IPS-15b (cell line): ENCODE results near the gene KIF11.
"Not testable (repeated sequence)": the region's sequence is repeated elsewhere in the genome, so short reads cannot be mapped to it uniquely, and the experiment has no call there.

Experiments
- H3K27me3 ChIP-seq: one replicate; pipeline ENCODE4 v1.6.1; 2013; ENCODE audit warnings: low read length; ENCODE audit not compliant: control insufficient read depth, insufficient read depth
- H3K36me3 ChIP-seq: one replicate; pipeline ENCODE4 v1.6.1; 2013; ENCODE audit warnings: low read length; ENCODE audit not compliant: control insufficient read depth, insufficient read depth
- H3K4me1 ChIP-seq: one replicate; pipeline ENCODE4 v1.6.1; 2013; ENCODE audit warnings: mild to moderate bottlenecking, low read length; ENCODE audit not compliant: control insufficient read depth, insufficient read depth
- H3K4me3 ChIP-seq: one replicate; pipeline ENCODE4 v1.5.1; 2013; ENCODE audit warnings: low read depth, low read length
- H3K9ac ChIP-seq: one replicate; pipeline ENCODE4 v1.6.1; 2013; ENCODE audit warnings: low read depth, mild to moderate bottlenecking, low read length
- H3K9me3 ChIP-seq: one replicate; pipeline ENCODE4 v1.6.1; 2013; ENCODE audit warnings: mild to moderate bottlenecking, low read length; ENCODE audit not compliant: control insufficient read depth, insufficient read depth

KIF11 gene

GRCh38 chr10:92595505-92595904 is 2.6 kb downstream of the KIF11 start:
- Histone ChIP-seq H3K4me3 (no peak overlapping the region), H3K9me3 (no peaks in the 10 kb centered on the region), H3K9ac (no peak overlapping the region), H3K27me3 (no peaks in the 10 kb centered on the region), H3K4me1 (no peaks in the 10 kb centered on the region), H3K36me3 (no peaks in the 10 kb centered on the region)

DNA sequence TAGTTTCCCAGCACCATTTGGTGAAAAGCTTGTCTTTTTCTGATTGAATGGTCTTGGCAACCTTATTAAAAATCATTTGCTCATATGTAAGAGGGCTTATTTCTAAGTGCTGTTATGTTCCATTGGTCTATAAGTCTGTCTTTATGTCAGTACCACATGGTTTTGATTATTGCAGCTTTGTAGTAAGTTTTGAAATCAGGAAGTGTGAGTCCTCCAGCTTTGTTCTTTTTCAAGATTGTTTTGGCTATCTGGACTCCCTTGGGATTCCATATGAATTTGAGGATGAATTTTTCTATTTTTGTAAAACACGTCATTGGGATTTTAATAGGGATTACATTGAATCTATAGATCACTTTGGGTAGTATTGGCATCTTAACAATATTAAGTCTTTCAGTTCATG is 5.4 kb downstream of the KIF11 start:
- no peak overlapping the region for H3K9ac ChIP-seq
- H3K36me3 ChIP-seq = no peaks in the 10 kb centered on the region
- H3K4me3 ChIP-seq = no peak overlapping the region
- H3K9me3 ChIP-seq = no peaks in the 10 kb centered on the region
- no peaks in the 10 kb centered on the region for H3K27me3 ChIP-seq
- no peaks in the 10 kb centered on the region for H3K4me1 ChIP-seq

DNA sequence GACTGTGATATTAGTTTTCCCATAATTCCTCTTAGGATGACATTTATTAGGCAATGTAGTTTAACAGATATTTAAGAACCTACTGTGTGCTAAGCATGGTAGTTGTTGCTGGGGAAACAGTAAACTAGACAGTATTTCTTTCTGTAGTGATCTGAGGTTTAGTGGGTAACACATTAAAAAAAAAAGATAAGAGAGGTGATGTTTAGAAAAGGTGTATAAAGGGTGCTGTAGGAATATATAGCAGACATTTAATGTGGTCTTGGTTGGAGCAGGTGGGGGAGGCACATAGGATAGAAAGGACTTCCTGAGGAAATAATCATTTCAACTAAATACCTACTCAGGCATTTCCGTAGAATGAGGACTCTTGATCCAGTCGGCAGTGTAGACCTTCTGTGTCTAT is 11.9 kb downstream of the KIF11 start:
- Histone ChIP-seq H3K36me3 (peaks cover 5% of the 10 kb centered on the region), H3K9ac (no peak overlapping the region), H3K9me3 (no peaks in the 10 kb centered on the region), H3K27me3 (no peaks in the 10 kb centered on the region), H3K4me3 (no peak overlapping the region), H3K4me1 (no peaks in the 10 kb centered on the region)

DNA sequence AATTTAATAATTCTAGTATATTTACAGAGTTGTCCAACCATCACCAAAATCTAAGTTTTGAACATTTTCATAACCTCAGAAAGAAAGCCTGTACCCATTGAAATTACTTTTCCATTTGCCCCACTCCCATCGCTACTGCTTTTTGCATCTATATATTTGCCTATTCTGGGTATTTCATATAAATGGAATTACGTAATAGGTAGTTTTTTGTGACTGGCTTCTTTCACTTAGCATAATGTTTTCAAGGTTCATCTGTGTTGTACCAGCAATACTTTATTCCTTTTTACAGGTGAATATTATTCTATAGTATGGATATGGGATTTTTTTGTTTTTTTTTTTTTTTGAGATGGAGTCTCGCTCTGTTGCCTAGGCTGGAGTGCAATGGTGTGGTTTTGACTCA is 22.6 kb downstream of the KIF11 start:
- H3K36me3 ChIP-seq = peaks cover 20% of the 10 kb centered on the region
- no peaks in the 10 kb centered on the region for H3K9me3 ChIP-seq
- no peak overlapping the region for H3K4me3 ChIP-seq

GRCh38 chr10:92619368-92619767 is 26.4 kb downstream of the KIF11 start:
- Histone ChIP-seq H3K9me3 (no peaks in the 10 kb centered on the region), H3K4me3 (no peak overlapping the region), H3K9ac (no peak overlapping the region), H3K4me1 (no peaks in the 10 kb centered on the region), H3K27me3 (no peaks in the 10 kb centered on the region), H3K36me3 (peaks cover 17% of the 10 kb centered on the region)

More for the DNA sequence above, 22.6 kb downstream of the KIF11 start:
- Histone ChIP-seq H3K9ac (no peak overlapping the region), H3K4me1 (no peaks in the 10 kb centered on the region), H3K27me3 (no peaks in the 10 kb centered on the region)

GRCh38 chr10:92627845-92628480 is 35.0 kb downstream of the KIF11 start:
- no peak overlapping the region for H3K9ac ChIP-seq
- H3K36me3 ChIP-seq = no peaks in the 10 kb centered on the region
- H3K4me1 ChIP-seq = no peaks in the 10 kb centered on the region
- H3K4me3 ChIP-seq = no peak overlapping the region
- H3K9me3 ChIP-seq = no peaks in the 10 kb centered on the region
- H3K27me3 ChIP-seq = no peaks in the 10 kb centered on the region

- Histone ChIP-seq H3K4me3 (no peak overlapping the region), H3K27me3 (no peaks in the 10 kb centered on the region), H3K36me3 (peaks cover 3% of the 10 kb centered on the region), H3K9me3 (no peaks in the 10 kb centered on the region), H3K9ac (no peak overlapping the region), H3K4me1 (no peaks in the 10 kb centered on the region)
Measured at GRCh38 chr10:92629945-92630344, 37.0 kb downstream of the KIF11 start.

- no peak overlapping the region for H3K4me3 ChIP-seq
- H3K9me3 ChIP-seq = no peaks in the 10 kb centered on the region
- H3K27me3 ChIP-seq = no peaks in the 10 kb centered on the region
- H3K36me3 ChIP-seq = peaks cover 3% of the 10 kb centered on the region
- no peak overlapping the region for H3K9ac ChIP-seq
- no peaks in the 10 kb centered on the region for H3K4me1 ChIP-seq
Measured at GRCh38 chr10:92638037-92638436, 45.1 kb downstream of the KIF11 start.

DNA sequence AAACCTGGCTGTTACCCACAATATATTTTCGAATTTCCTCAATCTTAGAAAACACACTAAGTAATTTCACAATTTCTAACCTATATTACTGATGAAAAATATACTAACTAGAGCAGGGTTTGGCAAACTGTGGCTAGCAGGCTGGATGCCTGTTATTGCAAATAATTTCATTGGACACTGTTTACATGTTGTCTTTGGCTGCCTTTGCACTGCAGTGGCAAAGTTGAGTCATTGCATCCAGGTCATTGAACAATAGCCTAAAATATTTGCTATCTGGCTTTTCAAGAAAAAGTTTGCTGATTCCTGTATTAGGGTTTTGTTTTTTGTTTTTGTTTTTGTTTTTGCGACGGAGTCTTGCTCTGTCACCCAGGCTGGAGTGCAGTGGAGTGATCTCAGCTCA is 47.2 kb downstream of the KIF11 start:
- Histone ChIP-seq H3K9ac (no peak overlapping the region), H3K4me3 (no peak overlapping the region), H3K27me3 (no peaks in the 10 kb centered on the region), H3K9me3 (no peaks in the 10 kb centered on the region), H3K4me1 (no peaks in the 10 kb centered on the region), H3K36me3 (peaks cover 2% of the 10 kb centered on the region)

- no peaks in the 10 kb centered on the region for H3K4me1 ChIP-seq
- no peaks in the 10 kb centered on the region for H3K9me3 ChIP-seq
- H3K4me3 ChIP-seq = no peak overlapping the region
- no peak overlapping the region for H3K9ac ChIP-seq
- peaks cover 3% of the 10 kb centered on the region for H3K36me3 ChIP-seq
- no peaks in the 10 kb centered on the region for H3K27me3 ChIP-seq
Measured at GRCh38 chr10:92641492-92641891, 48.6 kb downstream of the KIF11 start.

DNA sequence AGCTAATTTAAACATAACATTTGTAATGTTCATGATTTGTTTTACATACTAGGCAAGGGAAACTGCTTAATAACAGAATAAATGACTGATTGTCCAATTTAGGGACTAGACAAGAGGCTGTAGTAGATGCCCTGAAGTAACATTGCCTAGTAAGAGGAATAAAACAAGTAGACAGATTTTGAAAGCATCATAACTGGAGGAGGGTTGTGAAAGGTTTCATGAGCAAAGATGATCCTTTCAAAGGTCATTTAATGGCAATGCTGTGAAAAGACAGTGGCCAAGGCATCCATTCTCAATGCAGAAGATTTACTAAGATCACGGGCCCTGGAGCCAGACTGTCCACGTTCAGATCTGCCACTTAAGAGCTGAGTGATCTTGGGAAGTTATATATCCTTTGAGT is 52.0 kb downstream of the KIF11 start:
- Histone ChIP-seq H3K9ac (no peak overlapping the region), H3K9me3 (no peaks in the 10 kb centered on the region), H3K36me3 (peaks cover 3% of the 10 kb centered on the region), H3K4me3 (no peak overlapping the region), H3K4me1 (no peaks in the 10 kb centered on the region), H3K27me3 (no peaks in the 10 kb centered on the region)

DNA sequence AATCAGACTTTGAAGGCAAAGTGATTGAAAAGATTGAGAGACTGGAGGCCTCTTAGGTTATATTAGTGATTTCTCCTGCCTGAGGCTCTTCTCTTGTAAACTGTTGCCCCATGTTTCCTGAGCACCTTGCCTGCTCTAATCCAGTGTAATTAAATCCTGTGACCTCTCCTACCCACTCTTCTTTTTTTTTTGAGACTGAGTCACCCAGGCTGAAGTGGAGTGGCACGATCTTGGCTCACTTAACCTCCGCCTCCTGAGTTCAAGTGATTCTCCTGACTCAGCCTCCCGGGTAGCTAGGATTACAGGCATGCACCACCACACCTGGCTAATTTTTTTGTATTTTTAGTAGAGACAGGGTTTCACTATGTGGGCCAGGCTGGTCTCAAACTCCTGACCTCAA is 57.9 kb downstream of the KIF11 start:
- H3K4me3 ChIP-seq, H3K9ac ChIP-seq, H3K4me1 ChIP-seq, H3K27me3 ChIP-seq, H3K9me3 ChIP-seq: not testable (repeated sequence)
- H3K36me3 ChIP-seq = peaks cover 14% of the 10 kb centered on the region
